Stimulated activated CD8-positive, alpha-beta memory T cell treated with anti-CD3 and anti-CD28 coated beads, Interleukin-7, amount 100 ng/mL, for 48 hours (primary cell): ENCODE measurements around the gene ATP9B.
"Not testable (repeated sequence)": the region's sequence is repeated elsewhere in the genome, so short reads cannot be mapped to it uniquely, and the experiment has no call there.

ENCODE experiments used
- DNase-seq, 2 donors: peaks; one replicate each; pipeline ENCODE4 v3.0.0-alpha.2; 2020; ENCODE audit warnings: low read depth in 1 of 2; ENCODE audit errors: extremely low read depth in 1 of 2

ATP9B gene

GRCh38 chr18:79070486-79070885 is 1.3 kb downstream of the ATP9B start:
- no peak for DNase-seq

GRCh38 chr18:79071037-79071436 is 1.8 kb downstream of the ATP9B start:
- no peak for DNase-seq

GRCh38 chr18:79071503-79072210 is 2.5 kb downstream of the ATP9B start:
- no peak for DNase-seq

- not testable (repeated sequence) for DNase-seq
These were observed 3.5 kb downstream of the ATP9B start for GRCh38 chr18:79072655-79073054.

- no peak for DNase-seq
These were observed 8.0 kb downstream of the ATP9B start for GRCh38 chr18:79077181-79077580.

GRCh38 chr18:79078791-79079190 is 9.6 kb downstream of the ATP9B start:
- not testable (repeated sequence) for DNase-seq

GRCh38 chr18:79092874-79093273 is 23.7 kb downstream of the ATP9B start:
- no peak for DNase-seq

GRCh38 chr18:79093986-79094385 is 24.8 kb downstream of the ATP9B start:
- DNase-seq: no peak

GRCh38 chr18:79095216-79095615 is 26.0 kb downstream of the ATP9B start:
- no peak for DNase-seq

- no peak for DNase-seq
These were observed 31.8 kb downstream of the ATP9B start for GRCh38 chr18:79100944-79101343.

- DNase-seq: no peak
These were observed 33.7 kb downstream of the ATP9B start for GRCh38 chr18:79102886-79103285.

GRCh38 chr18:79104137-79104536 is 34.9 kb downstream of the ATP9B start:
- DNase-seq: no peak

GRCh38 chr18:79105455-79105854 is 36.3 kb downstream of the ATP9B start:
- no peak for DNase-seq

- DNase-seq: no peak
These were observed 36.9 kb downstream of the ATP9B start for GRCh38 chr18:79106084-79106483.

GRCh38 chr18:79107886-79108285 is 38.7 kb downstream of the ATP9B start:
- no peak for DNase-seq

- no peak for DNase-seq
These were observed 39.5 kb downstream of the ATP9B start for GRCh38 chr18:79108549-79109215.

- DNase-seq: no peak
These were observed 42.3 kb downstream of the ATP9B start for GRCh38 chr18:79111483-79111882.

- no peak for DNase-seq
These were observed 48.2 kb downstream of the ATP9B start for GRCh38 chr18:79117385-79117784.

GRCh38 chr18:79117788-79118187 is 48.6 kb downstream of the ATP9B start:
- no peak for DNase-seq

GRCh38 chr18:79118797-79119196 is 49.6 kb downstream of the ATP9B start:
- no peak for DNase-seq

- no peak for DNase-seq
These were observed 52.7 kb downstream of the ATP9B start for GRCh38 chr18:79121746-79122474.

GRCh38 chr18:79123948-79124347 is 54.8 kb downstream of the ATP9B start:
- DNase-seq: no peak
